ENCODE measurements around the gene THRB.
A peak's percentile ranks its signal among the peaks of the same experiment; 100 is the strongest.

Gene THRB

DNA sequence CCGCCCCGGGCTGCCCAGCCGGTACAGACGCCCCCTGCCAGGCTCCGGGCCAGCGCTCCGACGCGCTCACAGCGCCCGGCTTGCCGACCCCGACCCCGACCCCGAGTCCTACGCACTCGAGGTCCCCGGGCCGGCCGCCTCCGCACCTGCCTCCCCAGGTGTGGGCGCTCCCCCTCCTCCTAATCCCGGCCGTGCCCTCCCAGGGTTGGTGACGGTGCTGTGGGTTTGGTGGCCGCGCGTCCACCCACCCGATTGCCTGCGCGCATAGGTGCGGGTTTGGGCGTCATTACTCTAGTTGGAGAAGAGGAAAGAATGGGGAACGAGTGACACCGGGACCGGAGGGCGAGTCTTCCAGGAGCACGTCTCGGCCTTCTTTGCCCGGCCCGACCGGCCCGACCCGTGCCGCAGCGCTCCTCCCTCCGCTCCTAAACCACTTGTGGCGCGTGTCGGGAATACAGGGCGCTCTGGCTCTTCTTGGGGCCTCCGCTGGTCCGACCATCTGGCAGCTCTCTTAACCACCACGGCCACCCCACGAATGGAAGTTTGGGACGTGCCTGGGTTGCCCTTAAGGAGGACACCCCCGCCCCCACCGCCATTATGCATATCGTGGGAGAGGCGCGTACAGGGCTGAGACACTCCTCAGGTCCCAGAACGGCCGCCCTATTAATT is 810 bp upstream of the THRB start (continued):
- TF ChIP-seq, protein P1, sequence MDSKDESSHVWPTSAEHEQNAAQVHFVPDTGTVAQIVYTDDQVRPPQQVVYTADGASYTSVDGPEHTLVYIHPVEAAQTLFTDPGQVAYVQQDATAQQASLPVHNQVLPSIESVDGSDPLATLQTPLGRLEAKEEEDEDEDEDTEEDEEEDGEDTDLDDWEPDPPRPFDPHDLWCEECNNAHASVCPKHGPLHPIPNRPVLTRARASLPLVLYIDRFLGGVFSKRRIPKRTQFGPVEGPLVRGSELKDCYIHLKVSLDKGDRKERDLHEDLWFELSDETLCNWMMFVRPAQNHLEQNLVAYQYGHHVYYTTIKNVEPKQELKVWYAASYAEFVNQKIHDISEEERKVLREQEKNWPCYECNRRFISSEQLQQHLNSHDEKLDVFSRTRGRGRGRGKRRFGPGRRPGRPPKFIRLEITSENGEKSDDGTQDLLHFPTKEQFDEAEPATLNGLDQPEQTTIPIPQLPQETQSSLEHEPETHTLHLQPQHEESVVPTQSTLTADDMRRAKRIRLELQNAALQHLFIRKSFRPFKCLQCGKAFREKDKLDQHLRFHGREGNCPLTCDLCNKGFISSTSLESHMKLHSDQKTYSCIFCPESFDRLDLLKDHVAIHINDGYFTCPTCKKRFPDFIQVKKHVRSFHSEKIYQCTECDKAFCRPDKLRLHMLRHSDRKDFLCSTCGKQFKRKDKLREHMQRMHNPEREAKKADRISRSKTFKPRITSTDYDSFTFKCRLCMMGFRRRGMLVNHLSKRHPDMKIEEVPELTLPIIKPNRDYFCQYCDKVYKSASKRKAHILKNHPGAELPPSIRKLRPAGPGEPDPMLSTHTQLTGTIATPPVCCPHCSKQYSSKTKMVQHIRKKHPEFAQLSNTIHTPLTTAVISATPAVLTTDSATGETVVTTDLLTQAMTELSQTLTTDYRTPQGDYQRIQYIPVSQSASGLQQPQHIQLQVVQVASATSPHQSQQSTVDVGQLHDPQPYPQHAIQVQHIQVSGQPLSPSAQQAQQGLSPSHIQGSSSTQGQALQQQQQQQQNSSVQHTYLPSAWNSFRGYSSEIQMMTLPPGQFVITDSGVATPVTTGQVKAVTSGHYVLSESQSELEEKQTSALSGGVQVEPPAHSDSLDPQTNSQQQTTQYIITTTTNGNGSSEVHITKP (tag by site-specific recombination; IDR thresholded peaks at IDR 0.05), result peak; percentile 92
- TF ChIP-seq, protein P2, sequence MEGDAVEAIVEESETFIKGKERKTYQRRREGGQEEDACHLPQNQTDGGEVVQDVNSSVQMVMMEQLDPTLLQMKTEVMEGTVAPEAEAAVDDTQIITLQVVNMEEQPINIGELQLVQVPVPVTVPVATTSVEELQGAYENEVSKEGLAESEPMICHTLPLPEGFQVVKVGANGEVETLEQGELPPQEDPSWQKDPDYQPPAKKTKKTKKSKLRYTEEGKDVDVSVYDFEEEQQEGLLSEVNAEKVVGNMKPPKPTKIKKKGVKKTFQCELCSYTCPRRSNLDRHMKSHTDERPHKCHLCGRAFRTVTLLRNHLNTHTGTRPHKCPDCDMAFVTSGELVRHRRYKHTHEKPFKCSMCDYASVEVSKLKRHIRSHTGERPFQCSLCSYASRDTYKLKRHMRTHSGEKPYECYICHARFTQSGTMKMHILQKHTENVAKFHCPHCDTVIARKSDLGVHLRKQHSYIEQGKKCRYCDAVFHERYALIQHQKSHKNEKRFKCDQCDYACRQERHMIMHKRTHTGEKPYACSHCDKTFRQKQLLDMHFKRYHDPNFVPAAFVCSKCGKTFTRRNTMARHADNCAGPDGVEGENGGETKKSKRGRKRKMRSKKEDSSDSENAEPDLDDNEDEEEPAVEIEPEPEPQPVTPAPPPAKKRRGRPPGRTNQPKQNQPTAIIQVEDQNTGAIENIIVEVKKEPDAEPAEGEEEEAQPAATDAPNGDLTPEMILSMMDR (tag by site-specific recombination; IDR thresholded peaks at IDR 0.05), result no peak; the same call in none of the 2 replicates
- TF ChIP-seq ZNF132 (tag by site-specific recombination; IDR thresholded peaks at IDR 0.05; ENCODE audit: borderline replicate concordance) (no peak), YY2 (tag by site-specific recombination; IDR thresholded peaks at IDR 0.05) (0 out of 2 replicates have a peak, but pooled peaks have one; percentile 28), WT1 (tag by site-specific recombination; IDR thresholded peaks at IDR 0.05) (peak; percentile 48; the same call in 1 of the 2 replicates), ZBTB1 (tag by site-specific recombination; IDR thresholded peaks at IDR 0.05) (0 out of 2 replicates have a peak, but pooled peaks have one; percentile 44), ZNF140 (tag by site-specific recombination; IDR thresholded peaks at IDR 0.05) (no peak), ZNF521 (tag by site-specific recombination; IDR thresholded peaks at IDR 0.05) (no peak), SP7 (tag by site-specific recombination; IDR thresholded peaks at IDR 0.05) (peak; percentile 52), ZNF146 (tag by site-specific recombination; IDR thresholded peaks at IDR 0.05) (0 out of 2 replicates have a peak, but pooled peaks have one; percentile 9), ZNF785 (tag by site-specific recombination; IDR thresholded peaks at IDR 0.05) (peak; percentile 51; the same call in 1 of the 2 replicates), ZNF10 (tag by site-specific recombination; IDR thresholded peaks at IDR 0.05) (no peak), HOXA7 (CRISPR knock-in tag; IDR thresholded peaks at IDR 0.05; ENCODE audit: borderline replicate concordance) (no peak), SALL2 (tag by site-specific recombination; IDR thresholded peaks at IDR 0.05; ENCODE audit: borderline replicate concordance) (0 out of 2 replicates have a peak, but pooled peaks have one; percentile 26), ZNF707 (tag by site-specific recombination; IDR thresholded peaks at IDR 0.05) (no peak), ZNF626 (tag by site-specific recombination; IDR thresholded peaks at IDR 0.05) (no peak), ZNF433 (tag by site-specific recombination; IDR thresholded peaks at IDR 0.05; ENCODE audit: low read depth) (no peak), MZF1 (tag by site-specific recombination; IDR thresholded peaks at IDR 0.05; ENCODE audit: borderline replicate concordance) (no peak), TCF7L2 (IDR thresholded peaks at IDR 0.05; ENCODE audit: borderline replicate concordance, low read depth, low read length) (no peak), ZNF391 (tag by site-specific recombination; IDR thresholded peaks at IDR 0.05; ENCODE audit: borderline replicate concordance, low read depth) (peak; percentile 60; the same call in 1 of the 2 replicates)
- TF ChIP-seq, protein P3, sequence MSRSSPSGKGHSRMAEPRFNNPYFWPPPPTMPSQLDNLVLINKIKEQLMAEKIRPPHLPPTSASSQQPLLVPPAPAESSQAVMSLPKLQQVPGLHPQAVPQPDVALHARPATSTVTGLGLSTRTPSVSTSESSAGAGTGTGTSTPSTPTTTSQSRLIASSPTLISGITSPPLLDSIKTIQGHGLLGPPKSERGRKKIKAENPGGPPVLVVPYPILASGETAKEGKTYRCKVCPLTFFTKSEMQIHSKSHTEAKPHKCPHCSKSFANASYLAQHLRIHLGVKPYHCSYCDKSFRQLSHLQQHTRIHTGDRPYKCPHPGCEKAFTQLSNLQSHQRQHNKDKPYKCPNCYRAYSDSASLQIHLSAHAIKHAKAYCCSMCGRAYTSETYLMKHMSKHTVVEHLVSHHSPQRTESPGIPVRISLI (tag by site-specific recombination; IDR thresholded peaks at IDR 0.05), result no peak
- TF ChIP-seq, protein P4, sequence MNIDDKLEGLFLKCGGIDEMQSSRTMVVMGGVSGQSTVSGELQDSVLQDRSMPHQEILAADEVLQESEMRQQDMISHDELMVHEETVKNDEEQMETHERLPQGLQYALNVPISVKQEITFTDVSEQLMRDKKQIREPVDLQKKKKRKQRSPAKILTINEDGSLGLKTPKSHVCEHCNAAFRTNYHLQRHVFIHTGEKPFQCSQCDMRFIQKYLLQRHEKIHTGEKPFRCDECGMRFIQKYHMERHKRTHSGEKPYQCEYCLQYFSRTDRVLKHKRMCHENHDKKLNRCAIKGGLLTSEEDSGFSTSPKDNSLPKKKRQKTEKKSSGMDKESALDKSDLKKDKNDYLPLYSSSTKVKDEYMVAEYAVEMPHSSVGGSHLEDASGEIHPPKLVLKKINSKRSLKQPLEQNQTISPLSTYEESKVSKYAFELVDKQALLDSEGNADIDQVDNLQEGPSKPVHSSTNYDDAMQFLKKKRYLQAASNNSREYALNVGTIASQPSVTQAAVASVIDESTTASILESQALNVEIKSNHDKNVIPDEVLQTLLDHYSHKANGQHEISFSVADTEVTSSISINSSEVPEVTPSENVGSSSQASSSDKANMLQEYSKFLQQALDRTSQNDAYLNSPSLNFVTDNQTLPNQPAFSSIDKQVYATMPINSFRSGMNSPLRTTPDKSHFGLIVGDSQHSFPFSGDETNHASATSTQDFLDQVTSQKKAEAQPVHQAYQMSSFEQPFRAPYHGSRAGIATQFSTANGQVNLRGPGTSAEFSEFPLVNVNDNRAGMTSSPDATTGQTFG (tag by site-specific recombination; IDR thresholded peaks at IDR 0.05; ENCODE audit: borderline replicate concordance), result no peak
- TF ChIP-seq, protein P5, sequence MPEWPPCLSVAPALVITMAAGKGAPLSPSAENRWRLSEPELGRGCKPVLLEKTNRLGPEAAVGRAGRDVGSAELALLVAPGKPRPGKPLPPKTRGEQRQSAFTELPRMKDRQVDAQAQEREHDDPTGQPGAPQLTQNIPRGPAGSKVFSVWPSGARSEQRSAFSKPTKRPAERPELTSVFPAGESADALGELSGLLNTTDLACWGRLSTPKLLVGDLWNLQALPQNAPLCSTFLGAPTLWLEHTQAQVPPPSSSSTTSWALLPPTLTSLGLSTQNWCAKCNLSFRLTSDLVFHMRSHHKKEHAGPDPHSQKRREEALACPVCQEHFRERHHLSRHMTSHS (tag by site-specific recombination; IDR thresholded peaks at IDR 0.05), result no peak
- TF ChIP-seq, protein P6, sequence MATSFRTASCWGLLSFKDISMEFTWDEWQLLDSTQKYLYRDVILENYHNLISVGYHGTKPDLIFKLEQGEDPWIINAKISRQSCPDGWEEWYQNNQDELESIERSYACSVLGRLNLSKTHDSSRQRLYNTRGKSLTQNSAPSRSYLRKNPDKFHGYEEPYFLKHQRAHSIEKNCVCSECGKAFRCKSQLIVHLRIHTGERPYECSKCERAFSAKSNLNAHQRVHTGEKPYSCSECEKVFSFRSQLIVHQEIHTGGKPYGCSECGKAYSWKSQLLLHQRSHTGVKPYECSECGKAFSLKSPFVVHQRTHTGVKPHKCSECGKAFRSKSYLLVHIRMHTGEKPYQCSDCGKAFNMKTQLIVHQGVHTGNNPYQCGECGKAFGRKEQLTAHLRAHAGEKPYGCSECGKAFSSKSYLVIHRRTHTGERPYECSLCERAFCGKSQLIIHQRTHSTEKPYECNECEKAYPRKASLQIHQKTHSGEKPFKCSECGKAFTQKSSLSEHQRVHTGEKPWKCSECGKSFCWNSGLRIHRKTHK (tag by site-specific recombination; IDR thresholded peaks at IDR 0.05), result no peak
- TF ChIP-seq, protein P7, sequence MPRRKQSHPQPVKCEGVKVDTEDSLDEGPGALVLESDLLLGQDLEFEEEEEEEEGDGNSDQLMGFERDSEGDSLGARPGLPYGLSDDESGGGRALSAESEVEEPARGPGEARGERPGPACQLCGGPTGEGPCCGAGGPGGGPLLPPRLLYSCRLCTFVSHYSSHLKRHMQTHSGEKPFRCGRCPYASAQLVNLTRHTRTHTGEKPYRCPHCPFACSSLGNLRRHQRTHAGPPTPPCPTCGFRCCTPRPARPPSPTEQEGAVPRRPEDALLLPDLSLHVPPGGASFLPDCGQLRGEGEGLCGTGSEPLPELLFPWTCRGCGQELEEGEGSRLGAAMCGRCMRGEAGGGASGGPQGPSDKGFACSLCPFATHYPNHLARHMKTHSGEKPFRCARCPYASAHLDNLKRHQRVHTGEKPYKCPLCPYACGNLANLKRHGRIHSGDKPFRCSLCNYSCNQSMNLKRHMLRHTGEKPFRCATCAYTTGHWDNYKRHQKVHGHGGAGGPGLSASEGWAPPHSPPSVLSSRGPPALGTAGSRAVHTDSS (tag by site-specific recombination; IDR thresholded peaks at IDR 0.05), result no peak
